NCI-H187 (cell line): ENCODE data around the gene ATG4C.
A peak's percentile ranks its signal among the peaks of the same experiment; 100 is the strongest.
"Not testable (repeated sequence)": the region's sequence is repeated elsewhere in the genome, so short reads cannot be mapped to it uniquely, and the experiment has no call there.

Source experiments
- DNase-seq, 2 experiments: peaks; one replicate each; lab custom pipeline; 2025; lab: John Stamatoyannopoulos, UW

The ATG4C gene, protein sequence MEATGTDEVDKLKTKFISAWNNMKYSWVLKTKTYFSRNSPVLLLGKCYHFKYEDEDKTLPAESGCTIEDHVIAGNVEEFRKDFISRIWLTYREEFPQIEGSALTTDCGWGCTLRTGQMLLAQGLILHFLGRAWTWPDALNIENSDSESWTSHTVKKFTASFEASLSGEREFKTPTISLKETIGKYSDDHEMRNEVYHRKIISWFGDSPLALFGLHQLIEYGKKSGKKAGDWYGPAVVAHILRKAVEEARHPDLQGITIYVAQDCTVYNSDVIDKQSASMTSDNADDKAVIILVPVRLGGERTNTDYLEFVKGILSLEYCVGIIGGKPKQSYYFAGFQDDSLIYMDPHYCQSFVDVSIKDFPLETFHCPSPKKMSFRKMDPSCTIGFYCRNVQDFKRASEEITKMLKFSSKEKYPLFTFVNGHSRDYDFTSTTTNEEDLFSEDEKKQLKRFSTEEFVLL

DNA sequence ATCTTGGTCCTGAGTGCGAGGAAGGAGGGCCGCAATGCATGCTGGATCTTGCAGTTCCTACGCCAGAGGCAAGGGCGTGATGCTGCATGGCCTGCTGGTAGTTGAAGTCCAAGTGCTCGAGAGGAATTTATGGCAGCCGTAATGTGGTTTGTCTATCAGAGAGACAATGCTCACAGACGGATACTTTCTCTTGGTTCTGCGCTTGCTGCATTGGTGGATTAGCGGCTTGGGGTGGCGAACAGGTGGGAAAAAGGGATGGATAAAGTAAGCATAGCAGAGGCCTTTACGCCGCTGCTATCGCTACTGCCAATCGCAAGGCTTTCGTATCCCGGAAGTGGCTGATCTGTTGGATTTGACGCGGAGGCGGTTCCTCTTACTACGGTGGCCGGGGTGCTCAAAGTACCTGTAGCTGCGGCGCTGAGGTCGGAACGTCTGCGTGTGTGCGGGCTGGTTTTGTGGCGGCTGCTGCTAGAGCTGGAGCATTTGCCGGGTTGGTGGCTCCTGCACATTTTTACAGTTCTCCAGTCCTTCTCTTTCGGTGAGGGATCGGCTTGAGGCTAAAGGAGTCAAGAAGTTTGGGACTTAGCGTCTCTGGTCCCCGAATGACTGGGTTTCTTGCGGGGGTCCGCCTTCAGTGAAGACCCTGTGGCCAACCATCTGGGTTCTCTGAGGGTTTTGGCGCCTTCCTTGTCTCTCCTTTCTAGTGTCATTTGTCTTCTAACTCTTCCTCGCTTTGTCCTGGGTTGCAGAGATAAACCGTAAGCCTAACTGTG, at the start of gene ATG4C:
TSS of gene ATG4C (plus strand) at position 397 of the 773 bp plus-strand sequence. CDS start 19,655 bp downstream, outside the sequence.
- DNase-seq: peak; percentile 85 to 98

GRCh38 chr1:62735491-62736171, 48.3 kb upstream of the ATG4C start:
- no peak for DNase-seq

DNA sequence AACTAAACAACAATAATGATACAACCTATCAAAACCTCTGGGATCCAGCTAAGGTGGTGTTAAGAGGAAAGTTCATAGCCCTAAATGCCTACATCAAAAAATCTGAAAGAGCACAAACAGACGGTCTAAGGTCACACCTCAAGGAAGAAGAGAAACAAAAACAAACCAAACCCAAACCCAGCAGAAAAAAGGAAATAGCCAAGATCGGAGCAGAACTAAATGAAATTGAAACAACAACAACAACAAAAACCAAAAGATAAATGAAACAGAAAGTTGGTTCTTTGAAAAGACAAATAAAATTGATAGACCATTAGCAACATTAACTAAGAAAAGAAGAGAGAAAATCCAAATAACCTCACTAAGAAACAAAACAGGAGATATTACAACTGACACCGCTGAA, 43.2 kb upstream of the ATG4C start:
- not testable (repeated sequence) for DNase-seq

GRCh38 chr1:62744611-62745577, 39.0 kb upstream of the ATG4C start:
- DNase-seq: no peak

GRCh38 chr1:62746086-62746808, 37.7 kb upstream of the ATG4C start:
- no peak for DNase-seq

- DNase-seq: no peak
These were observed 37.2 kb upstream of the ATG4C start for GRCh38 chr1:62746809-62747138.

DNA sequence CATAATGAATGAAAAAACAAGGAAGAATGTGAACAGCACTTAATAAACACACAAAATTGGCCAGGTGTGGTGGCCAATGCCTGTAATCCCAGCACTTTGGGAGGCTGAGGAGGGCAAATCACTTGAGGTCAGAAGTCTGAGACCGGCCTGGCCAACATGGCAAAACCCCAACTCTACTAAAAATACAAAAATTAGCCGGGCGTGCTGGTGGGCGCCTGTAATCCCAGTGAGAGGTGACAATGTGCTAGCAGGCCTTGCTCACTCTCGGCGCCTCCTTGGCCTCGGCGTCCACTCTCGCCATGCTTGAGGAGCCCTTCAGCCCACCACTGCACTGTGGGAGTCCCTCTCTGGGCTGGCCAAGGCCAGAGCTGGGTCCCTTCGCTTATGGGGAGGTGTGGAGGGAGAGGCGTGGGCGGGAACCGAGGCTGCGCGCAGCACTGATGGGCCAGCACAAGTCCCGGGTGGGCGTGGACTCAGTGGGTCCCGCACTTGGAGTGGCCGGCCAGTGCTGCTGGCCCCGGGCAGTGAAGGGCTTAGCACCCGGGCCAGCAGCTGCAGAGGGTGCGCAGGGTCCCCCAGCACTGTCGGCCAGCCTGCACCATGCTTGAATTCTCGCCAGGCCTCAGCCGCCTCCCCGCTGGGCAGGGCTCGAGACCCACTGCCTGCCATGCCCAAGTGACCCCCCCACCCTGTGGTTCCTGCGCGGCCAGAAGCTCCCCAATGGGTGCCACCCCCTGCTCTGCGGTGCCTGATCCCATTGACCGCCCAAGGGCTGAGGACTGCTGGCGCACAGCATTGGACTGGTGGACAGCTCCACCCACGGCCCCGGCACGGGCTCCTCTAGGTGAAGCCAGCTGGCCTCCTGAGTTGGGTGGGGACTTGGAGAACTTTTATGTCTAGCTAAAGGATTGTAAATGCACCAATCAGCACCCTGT, 30.6 kb upstream of the ATG4C start:
- DNase-seq: no peak

DNA sequence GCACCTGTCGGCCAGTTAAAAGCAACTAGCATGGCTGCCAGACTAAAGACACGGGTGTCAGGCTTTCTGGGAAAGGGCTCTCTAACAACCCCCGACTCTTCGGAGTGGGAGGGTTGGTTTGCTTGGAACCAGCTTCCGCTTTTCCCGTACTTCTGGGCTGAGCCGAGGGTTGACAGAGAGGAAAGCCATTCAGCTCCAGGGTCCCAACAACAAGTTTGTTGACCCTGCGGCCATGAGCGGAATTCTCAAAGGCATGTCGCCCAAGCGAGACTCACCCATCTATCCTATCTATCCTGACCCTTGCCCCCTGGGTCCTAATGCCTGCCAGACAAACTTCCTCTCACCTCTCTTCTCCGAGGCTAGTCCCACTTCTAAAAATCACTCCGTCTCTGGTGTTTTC, 29.0 kb upstream of the ATG4C start:
- not testable (repeated sequence) for DNase-seq

GRCh38 chr1:62756255-62756884, 27.6 kb upstream of the ATG4C start:
- DNase-seq: not testable (repeated sequence)

- DNase-seq: not testable (repeated sequence)
These were observed 24.6 kb upstream of the ATG4C start for GRCh38 chr1:62759232-62759875.

- DNase-seq: not testable (repeated sequence)
These were observed 23.7 kb upstream of the ATG4C start for GRCh38 chr1:62760021-62760782.

DNA sequence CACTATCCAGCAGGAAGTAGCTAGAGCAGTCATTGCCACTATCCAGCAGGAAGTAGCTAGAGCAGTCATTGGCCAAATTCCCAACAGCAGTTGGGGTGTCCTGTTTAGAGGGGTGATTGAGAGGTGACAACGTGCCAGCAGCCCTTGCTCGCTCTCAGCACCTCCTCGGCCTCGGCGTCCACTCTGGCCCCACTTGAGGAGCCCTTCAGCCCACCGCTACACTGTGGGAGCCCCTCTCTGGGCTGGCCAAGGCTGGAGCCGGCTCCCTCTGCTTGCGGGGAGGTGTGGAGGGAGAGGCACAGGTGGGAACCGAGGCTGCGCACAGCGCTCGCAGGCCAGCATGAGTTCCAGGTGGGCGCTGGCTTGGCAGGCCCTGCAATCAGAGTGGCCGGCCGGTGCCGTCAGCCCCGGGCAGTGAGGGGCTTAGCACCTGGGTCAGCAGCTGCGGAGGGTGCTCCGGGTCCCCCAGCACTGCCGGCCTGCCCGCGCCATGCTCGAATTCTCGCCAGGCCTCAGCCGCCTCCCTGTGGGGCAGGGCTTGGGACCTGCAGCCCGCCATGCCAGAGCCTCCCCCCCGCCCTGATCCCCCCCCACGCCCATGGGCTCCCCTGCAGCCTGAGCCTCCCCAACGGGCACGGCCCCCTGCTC, 22.6 kb upstream of the ATG4C start:
- not testable (repeated sequence) for DNase-seq

GRCh38 chr1:62762027-62762426, 21.9 kb upstream of the ATG4C start:
- DNase-seq: not testable (repeated sequence)

DNA sequence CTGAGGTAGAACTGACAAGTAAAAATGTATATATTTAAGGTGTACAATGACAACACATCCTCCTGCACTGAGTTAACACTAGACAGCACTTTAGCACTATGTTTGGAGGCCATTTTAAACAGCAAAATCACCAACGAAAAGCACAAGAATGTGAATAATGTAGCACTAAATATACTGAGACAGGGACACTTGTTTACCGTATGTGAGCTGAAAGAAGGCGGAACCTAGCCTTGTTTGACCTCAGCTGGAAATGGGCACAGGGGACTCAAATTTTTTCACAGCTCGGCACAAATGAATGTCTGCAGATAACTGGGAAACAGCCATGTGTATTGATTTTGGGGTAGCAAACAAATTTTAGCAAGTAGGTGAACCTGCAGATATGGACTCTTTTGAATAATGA, 18.0 kb upstream of the ATG4C start:
- no peak for DNase-seq

DNA sequence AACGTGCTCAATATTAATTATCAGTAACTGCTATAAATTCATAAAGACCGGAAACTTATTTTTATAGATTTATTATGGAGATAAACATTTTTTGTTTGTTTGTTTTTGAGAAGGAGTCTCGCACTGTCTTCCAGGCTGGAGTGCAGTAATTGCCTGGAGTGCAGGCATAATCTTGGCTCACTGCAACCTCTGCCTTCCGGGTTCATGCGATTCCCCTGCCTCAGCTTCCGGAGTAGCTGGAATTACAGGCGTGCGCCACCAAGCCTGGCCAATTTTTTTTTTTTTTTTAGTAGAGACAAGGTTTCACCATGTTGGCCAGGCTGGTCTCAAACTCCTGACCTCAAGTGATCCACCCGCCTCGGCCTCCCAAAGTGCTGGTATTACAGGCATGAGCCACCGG, 15.4 kb upstream of the ATG4C start:
- not testable (repeated sequence) for DNase-seq

DNA sequence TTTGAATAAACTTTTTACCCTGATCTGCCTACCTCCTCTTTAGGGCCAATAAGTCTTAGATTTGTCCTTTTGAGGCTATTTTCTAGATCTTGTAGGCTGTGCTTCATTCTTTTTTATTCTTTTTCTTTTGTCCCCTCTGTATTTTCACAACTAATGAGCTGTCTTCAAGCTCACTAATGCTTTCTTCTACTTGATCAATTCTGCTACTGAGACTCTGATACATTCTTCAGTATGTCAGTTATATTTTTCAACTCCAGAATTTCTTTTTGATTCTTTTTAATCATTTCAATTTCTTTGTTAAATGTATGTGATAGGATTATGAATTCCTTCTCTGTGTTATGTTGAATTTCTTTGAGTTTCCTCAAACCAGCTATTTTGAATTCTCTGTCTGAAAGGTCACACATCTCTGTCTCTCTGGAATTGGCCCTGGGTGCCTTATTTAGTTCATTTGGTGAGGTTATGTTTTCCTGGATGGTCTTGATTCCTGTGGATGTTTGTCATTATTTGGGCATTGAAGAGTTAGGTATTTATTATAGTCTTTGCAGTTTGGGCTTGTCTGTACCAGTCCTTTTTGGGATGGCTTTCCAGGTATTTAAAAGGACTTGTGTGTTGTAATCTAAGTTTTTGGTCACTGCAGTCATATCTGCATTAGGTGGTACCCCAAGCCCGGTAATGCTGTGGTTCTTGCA, 11.2 kb upstream of the ATG4C start:
- DNase-seq: no peak

DNA sequence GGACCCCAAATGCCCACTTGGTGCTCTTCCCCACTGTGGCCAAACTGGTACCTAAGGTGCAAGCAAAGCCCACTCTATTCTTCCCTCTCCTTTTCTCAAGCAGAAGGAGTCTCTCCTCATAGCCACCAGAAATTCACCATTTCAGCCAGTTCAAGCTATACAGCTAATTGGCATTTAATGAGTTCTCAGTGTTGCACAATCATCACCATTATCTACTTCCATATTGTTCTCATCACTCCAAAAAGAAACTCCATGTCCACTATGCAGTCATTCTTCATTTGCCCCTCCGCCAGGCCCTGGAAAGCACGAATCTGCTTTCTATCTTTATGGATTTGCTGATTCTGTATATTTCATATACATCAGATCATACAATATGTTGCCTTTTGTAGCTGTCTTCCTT, 9.9 kb upstream of the ATG4C start:
- DNase-seq: no peak
